HCEC 1CT (cell line): ENCODE measurements around the gene RNF111.

Experiments
- DNase-seq: peaks from one replicate; pipeline ENCODE4 v3.0.0-alpha.2; 2017

Gene RNF111

DNA sequence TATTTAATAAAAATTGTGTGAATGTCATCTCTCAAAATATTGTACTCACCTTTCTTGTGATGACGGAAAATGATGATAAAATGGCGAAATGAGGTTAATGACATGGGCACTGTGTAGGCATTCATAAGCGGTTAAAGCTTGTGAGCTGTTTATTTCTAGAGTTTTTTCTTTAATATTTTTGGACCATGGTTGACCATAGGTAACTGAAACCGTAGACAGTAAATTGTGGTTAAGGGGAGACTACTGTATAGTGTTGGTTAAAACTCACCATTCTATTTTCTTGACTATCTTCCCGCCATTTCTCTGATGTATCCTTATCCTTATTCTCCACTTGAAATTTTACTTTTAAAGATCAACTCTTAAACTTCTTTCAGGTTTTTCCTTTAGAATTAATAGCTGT, 14.5 kb downstream of the RNF111 start:
- DNase-seq, result no peak

DNA sequence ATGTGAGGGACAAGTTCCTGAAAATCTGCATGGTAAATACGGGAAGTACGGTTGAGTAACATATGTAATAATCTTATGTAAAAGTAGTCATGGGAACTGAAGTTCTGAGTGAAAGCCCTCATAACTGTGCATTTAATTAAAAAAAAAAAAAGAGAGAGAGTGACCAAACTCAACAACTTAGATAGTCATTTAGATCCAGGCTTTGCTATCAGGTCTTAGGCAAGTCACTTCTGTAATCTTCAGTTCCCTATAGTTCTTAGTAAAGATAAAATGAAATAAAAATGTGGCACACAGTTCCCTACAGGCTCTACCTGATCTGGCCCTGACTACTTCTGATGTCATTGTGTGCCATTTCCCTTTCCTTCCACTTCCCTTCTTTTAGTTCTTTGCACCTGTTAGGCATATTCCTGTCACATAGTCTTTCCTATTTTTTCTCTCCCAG, 15.0 kb downstream of the RNF111 start:
- DNase-seq, result no peak

DNA sequence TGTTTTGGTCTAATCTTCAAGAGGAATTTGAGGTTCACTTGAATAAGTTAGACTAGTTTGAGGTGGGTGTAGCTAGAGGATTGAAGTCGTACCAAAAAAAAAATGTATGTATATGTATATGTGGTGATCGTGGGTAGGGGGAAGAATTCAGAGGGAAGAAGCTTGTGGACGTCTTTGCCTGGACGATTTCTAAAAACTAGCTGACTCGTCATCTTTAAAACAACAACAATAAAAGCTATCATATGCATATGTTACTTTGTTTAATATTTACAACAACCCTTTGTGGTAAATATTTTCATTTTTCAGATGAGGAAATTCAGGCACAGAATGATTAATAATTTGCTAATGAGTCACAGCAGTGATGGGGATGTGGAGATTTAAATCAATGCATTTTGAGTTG, 18.1 kb downstream of the RNF111 start:
- peak; percentile 41 for DNase-seq

DNA sequence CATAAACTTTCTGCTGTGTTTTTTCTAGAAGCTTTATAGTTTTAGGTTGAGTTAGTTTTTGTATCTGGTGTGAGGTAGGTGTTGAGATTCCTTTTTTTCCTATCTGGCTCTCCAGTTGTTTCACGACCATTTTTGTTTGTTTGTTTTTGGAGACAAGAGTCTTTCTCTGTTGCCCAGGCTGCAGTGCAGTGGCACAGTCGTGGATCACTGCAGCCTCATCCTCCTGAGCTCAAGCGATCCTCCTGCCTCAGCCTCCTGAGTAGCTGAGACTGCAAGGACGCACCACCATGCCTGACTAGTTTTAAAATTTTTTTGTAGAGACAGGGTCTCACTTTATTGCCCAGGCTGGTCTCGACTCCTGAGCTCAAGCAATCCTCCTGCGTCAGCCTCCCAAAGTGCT, 20.6 kb downstream of the RNF111 start:
- DNase-seq, result no peak

DNA sequence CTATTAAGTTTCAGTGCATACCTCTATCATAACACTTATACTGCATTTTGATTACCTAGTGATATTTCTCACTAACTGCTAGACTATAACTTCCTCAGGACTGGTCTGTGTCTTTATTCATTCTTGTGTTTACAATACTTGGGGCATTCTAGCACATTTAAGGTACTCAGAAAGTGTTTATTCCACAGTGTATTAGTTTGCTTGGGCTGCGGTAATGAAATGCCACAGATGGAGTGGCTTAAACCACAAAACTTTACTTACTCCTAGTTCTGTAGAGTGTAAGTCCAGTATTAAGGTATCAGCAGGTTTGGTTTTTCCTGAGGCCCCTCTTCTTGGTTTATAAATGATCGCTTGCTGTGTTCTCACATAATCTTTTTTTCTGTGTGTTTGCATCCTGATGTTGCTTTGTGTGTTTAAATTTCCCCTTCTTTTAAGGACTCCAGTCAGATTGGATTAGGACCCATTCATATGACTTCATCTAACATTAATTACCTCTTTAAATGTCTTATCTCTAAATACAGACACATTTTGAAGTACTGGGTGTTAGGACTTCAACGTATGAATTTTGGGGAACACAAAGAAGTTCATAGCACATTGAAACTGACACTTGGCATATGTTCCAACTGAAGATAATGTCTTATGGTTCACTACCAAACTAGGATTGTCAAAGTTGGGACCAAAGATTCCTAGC, 23.9 kb downstream of the RNF111 start:
- DNase-seq, result no peak

DNA sequence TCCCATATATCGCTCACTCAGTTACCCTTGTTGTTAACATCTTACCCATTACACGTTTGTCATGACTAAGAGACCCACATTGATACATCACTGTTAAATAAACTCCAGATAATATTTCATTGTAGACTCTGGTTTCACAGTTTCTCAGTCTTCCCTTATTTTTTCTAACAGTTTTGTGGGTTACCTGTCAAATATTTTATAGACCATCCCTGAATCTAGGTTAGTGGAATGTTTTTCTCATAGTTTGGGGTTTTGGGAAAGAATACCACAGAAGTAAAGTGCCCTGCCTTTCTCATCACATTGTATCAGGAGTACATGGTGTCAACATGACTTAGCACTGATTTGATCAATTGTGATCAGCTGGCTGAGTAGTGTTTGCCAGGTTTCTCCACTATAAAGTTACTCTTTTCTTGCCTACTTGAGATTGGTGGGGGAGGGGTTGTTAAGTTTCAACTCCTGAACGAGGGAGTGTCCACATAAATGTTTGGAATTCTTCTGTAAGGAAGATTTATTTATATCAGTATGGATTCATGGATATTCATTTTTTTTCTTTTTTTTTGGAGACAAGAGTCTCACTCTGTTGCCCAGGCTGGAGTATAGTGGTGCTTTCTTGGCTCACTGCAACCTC, 25.9 kb downstream of the RNF111 start:
- DNase-seq, result no peak

DNA sequence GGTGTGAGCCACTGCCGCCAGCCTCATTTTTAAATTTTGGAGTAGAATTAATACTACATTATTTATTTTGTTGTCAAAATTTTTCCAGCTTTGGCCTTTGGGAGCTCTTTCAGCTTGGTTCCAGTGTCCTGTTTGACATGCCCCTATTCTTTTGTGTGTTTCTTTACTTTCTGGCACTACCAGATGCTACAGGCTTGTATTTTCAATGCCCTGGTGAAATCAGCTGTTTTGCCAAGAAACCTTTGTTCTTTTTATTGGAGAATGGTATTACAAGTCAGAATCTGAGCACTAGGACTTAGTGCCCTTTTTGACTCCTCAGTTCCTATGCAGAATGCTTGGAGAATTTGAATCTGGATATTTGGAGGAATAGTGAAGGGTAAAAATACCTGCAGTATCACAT, 26.6 kb downstream of the RNF111 start:
- no peak for DNase-seq

DNA sequence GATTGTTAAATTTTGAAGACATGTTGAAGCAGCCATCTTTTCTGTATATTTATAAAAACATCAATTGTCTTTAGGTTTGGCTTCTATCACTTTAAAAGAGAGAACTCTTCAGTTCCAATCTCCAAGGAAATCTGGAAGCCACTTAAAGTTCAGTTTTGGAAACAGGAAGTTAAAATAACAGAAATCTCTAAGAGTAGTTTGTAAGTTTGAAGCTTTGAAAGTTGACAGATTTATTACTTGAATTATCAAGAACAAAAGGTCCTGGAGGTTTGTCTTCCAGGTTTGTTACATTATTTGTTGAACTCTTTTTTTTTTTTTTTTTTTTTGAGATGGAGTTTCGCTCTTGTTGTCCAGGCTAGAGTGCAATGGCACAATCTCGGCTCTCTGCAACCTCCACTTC, 30.0 kb downstream of the RNF111 start:
- DNase-seq, result no peak

DNA sequence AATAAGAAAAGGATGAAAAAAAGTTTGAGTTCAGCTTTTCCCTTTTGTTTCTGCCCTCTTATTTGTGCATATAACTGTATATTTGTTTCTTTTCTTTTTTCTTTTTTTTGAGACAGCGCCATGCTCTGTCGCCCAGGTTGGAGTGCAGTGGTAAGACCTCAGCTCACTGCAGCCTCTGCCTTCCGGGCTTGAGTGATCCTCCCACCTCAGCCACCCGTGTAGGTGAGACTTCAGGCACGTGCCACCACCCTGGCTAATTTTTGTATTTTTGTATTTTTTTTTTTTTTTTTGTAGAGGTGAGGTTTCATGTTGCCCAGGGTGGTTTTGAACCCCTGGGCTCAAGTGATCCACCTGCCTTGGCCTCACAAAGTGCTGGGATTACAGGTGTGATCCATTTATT, 31.4 kb downstream of the RNF111 start:
- no peak for DNase-seq

DNA sequence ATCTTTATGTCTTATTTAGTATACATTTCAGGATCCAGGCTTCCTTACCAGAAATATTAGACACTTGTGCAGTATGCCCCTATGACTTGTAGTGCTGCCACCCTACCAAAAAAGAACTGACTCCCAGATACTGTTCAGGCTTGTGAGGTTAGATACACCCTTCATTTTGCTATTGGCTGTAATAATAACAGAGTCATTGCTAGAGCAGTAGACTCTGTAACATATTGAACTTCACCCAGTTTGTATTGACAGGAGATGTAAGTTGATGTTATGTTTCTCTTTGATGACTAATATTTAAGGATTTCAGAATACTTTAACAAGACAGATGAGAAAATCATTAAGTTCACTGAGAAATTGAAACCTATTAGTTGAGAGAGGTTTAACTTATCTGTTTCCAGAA, 32.9 kb downstream of the RNF111 start:
- DNase-seq, result no peak

DNA sequence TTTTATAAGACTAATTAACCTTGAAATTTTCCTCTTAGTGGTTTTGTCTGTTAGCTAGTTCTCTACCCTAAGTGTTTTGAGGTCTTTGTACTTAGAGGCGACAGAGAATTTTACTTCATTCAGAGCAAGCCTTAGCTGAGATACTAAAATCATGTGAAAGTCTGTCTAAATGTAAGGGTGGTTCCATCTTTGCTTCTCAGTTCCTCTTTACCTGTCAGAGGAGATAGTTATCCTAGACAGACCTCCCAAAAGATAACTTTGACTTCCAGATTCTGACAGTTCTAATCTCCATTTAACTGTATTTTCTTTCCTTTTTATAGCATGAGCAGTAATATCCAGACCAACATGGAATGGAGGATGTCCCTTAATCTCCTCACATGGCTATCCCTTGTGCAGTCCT, 34.7 kb downstream of the RNF111 start:
- DNase-seq, result no peak

DNA sequence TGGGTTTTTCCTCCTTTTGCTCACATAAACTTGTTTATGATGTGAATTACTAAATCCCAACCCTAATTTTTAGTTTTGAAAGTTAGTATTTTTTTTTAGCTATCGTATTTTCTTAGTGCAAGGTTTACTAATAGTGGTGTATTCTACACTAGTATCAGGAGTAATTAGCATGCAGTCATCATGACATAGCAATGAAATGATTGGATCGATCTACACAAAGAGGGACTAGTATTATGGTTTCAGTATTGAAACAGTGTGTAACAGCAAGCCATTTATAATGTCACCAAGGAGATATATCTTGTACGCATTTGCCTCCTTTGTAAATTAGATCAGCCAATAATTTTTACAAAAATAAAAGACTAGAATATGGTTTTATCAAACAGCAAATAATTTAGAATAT, 38.7 kb downstream of the RNF111 start:
- no peak for DNase-seq

DNA sequence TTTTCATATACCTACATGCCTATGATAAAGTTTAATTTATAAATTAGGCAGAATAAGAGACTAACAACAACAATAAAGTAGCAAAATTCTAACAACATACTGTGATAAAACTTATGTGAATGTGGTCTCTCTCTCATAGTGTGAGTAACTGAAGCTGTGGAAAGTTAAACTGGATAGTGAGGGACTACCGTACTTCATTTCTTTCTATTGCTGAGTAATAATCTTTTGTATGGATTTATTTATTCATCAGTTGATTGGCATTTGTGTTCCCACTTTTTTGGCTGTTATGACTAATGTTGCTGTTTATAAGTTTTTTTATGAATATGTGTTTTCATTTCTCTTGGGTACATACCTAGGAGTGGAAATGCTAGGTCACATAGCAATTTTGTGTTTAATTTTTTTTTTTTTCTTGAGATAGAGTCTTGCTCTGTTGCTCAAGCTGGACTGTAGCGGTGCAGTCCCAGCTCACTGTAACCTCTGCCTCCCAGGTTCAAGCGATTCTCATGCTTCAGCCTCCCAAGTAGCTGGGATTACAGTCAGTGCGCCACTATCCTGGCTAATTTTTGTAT, 41.0 kb downstream of the RNF111 start:
- DNase-seq, result peak; percentile 57

DNA sequence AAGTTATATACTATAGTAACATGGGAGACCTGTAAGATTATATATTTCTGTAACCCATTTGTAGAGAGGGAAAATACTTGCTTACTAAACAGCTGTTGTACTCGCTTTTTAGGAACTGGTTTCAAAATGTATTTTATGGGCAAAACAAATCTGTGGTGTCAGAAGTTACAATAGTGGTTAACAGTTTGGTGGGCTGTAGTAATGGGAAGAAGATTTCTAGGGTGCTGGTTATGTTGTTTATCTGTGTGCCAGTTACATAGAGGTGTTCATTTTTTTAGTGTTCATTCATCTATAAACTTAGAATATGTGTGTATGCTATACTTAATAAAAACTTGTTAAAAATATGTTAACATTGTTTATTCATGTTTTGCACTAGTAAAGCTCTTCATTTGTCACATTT, 42.1 kb downstream of the RNF111 start:
- no peak for DNase-seq

DNA sequence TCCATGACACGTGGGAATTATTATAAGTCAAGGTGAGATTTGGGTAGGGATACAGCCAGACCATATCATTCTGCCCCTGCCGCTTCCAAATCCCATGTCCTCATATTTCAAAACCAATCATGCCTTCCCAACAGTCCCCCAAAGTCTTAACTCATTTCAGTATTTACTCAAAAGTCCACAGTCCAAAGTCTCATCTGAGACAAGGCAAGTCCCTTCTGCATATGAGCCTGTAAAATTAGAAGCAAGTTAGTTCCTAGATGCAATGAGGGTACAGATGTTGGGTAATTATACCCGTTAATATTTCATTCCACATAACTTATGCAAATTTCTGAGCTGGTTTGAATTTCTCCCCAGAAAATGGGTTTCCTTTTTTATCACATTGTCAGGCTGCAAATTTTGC, 47.7 kb downstream of the RNF111 start:
- no peak for DNase-seq

DNA sequence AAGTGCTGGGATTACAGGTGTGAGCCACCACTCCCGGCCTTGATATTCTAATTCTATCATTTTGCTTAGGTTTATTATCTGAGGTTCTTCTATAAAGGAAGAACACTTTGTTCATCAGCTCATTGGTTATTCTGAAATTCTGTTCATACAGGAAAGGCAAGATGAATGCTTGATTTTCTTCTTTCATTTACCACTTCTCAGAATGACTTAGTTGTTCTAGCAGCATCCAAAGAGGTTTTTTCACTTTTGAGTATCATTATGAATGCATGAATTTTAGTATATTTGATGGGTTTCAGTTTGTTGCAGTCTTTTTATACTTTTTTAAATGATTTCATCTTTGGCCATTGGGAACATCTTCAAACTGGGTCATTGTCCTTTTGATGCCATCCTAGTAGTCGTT, 51.8 kb downstream of the RNF111 start:
- DNase-seq, result no peak

DNA sequence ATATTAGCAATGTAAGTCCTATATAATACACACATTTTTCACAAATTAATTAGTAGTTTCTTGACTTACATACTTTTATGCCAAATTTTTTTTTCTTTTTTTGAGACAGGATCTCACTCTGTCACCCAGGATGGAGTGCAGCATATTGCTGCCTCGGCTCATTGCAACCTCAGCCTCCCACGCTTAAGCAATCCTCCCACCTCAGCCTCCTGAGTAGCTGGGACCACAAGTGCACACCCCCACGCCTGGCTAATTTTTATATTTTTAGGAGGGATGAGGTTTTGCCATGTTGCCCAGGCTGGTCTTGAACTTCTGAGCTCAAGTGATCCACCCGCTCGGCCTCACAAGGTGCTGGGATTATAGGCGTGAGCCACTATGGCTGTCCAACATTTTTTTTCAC, 54.6 kb downstream of the RNF111 start:
- no peak for DNase-seq

DNA sequence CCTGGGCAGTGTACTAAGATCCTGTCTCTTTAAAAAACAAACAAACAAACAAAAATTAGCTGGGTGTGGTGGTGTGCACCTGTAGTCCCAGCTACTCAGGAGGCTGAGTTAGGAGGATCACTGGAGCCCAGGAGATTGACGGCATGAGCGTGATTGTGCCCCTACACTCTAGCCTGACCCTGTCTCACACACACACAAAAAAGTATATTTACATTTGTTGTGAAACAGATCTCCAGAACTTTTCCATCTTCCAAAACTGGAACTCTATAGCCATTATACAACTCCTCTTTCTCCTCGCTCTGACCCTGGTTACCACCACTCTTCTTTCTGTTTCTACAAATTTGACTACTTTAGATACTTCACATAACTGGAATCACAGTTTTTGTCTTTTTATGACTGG, 61.4 kb downstream of the RNF111 start:
- DNase-seq, result no peak

DNA sequence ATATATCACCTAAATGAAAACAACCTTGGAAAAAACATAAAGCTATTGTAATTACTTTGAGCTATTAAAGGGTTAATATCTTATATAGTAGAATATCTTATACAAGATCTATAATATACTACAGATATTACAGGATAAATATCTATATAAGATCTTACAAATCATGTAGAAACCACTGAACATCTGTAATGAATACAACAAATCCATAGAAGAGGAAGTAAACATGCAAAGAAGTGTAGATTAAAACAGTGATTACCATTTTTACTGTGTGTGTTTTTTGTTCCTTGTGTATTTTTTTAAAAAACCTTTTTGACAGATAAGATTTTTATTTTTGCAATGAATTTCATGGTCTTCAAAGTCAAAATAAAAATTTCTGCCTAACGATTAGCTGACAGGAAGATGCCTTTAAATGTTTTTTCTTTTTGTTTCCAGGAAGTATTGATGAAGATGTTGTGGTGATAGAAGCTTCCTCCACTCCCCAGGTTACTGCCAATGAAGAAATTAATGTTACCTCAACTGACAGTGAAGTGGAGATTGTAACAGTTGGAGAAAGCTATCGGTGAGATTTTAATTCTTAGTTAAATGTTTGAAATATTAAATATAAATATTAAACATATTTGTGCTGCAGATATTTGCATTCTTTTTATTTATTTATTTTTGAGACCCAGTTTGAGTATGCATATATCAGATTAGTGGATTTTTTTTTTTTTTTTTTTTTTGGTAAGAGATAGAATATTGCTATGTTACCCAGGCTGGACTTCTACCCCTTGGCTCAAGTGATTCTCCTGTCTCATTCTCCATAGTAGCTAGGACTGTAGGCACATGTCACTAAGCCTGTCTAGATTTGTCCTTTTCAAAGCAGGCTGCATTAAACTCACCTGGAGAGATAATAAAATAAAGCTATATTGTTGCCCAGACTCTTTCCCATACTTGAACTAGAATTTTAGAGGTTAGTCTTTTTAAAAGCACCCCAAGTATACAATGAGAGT, 64.7 kb downstream of the RNF111 start:
- no peak for DNase-seq

DNA sequence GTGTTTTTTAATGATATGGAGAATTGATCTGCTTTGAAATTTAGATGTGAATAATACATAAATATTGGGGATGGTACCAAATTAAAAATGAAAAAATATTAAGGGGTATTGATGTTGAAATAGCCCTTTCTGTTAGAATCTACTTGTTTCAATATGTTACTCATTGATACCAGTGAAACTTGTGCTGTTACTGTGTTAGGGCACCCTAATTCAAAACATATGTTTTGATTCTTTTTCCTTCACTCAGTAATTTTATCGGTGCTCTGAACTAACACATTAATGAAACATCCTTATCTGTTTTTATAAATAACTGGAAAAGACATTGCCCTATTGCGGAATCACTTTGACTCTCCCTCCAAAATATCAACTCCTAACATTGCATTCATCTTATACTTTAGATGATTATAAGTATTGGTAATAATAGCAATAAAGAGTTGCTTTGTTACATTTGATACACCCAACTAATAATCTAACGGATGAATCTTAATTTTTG, 65.5 kb downstream of the RNF111 start:
- no peak for DNase-seq

DNA sequence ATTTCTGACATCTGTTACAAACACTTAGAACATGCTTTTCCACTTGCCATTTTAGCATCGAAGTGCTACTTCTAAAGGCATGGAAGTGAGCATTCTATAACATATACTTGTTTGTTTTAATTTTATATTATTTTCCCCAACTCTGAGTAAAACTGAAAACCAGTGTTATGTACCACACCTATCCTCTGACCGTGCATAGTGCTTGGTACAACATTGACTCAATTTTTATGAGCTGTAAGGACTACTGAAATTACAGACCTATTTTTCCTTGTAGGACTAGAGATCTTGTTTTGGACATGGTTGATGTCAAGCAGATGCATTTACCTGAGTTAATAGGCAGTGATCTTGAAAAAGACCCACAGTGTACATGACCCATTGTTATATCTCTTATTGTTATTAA, 66.0 kb downstream of the RNF111 start:
- DNase-seq, result no peak

DNA sequence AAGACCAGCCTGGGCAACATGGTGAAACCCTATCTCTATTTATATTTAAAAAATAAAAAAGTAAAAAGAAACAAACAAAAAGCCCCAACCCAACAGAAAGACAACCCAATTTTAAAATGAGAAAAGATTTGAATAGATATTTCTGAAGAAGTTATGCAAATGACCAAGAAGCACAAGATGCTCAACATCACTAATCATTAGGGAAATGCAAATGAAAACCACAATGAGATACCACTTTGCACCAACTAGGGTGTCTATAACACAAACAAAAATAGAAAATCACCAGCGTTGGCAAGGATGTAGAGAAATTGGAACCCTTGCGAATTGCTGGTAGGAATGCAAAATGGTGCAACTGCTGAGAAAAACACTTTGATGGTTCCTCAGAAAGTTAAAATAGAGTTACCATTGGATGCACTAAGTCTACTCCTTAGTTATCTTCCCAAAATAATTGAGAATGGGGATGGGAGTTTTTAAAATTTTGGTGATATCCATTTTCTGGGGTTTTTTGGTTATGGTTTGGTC, 71.7 kb downstream of the RNF111 start:
- no peak for DNase-seq

DNA sequence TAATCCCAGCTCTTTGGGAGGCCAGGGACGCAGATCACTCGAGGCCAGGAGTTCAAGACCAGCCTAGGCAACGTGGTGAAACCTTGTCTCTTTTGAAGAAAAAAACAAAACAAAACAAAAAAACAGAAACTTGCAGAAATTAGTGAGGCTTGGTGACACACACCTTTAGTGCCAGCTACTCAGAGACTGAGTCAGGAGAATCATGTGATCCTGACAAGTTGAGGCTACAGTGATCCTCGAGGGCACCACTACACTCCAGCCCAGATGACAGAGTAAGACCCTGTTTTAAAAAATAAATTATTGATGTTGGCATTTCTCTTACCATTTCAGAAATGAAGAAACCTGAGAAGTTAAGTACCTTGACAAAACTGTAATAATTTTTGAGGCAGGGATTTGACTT, 72.9 kb downstream of the RNF111 start:
- no peak for DNase-seq
